GM19372 (cell line): ENCODE results near the gene PPP2R3B.
A peak's percentile ranks its signal among the peaks of the same experiment; 100 is the strongest.

Experiments used
- ATAC-seq: cut with Tn5 transposase; IDR thresholded peaks from one replicate; pipeline ENCODE4 v1.9.1; 2021; ENCODE audit warnings: mild to moderate bottlenecking, low read depth, moderate library complexity; ENCODE audit not compliant: unreplicated experiment

PPP2R3B gene

GRCh38 chrX:372856-373640, 13.7 kb downstream of the PPP2R3B start:
- peak; percentile 27 for ATAC-seq

- no peak for ATAC-seq
These were observed 14.8 kb downstream of the PPP2R3B start for GRCh38 chrX:371907-372306.

GRCh38 chrX:370963-371745, 15.6 kb downstream of the PPP2R3B start:
- no peak for ATAC-seq

GRCh38 chrX:370244-370962, 16.3 kb downstream of the PPP2R3B start:
- ATAC-seq = no peak

- ATAC-seq = no peak
These were observed 17.1 kb downstream of the PPP2R3B start for GRCh38 chrX:369563-370101.

GRCh38 chrX:368811-369562, 17.7 kb downstream of the PPP2R3B start:
- ATAC-seq = no peak

- ATAC-seq = no peak
These were observed 18.8 kb downstream of the PPP2R3B start for GRCh38 chrX:367866-368265.

GRCh38 chrX:367349-367748, 19.4 kb downstream of the PPP2R3B start:
- no peak for ATAC-seq

GRCh38 chrX:363621-364375, 22.9 kb downstream of the PPP2R3B start:
- no peak for ATAC-seq

GRCh38 chrX:362937-363620, 23.6 kb downstream of the PPP2R3B start:
- no peak for ATAC-seq

- ATAC-seq = no peak
These were observed 24.4 kb downstream of the PPP2R3B start for GRCh38 chrX:362351-362750.

GRCh38 chrX:361231-362145, 25.2 kb downstream of the PPP2R3B start:
- ATAC-seq = no peak

GRCh38 chrX:360496-361150, 26.1 kb downstream of the PPP2R3B start:
- no peak for ATAC-seq

GRCh38 chrX:358651-359143, 28.0 kb downstream of the PPP2R3B start:
- no peak for ATAC-seq

GRCh38 chrX:357693-358471, 28.8 kb downstream of the PPP2R3B start:
- no peak for ATAC-seq

GRCh38 chrX:357035-357692, 29.5 kb downstream of the PPP2R3B start:
- no peak for ATAC-seq
